ENCODE data around the gene TNFRSF13B.
"Not testable (repeated sequence)": the region's sequence is repeated elsewhere in the genome, so short reads cannot be mapped to it uniquely, and the experiment has no call there.

Gene TNFRSF13B

DNA sequence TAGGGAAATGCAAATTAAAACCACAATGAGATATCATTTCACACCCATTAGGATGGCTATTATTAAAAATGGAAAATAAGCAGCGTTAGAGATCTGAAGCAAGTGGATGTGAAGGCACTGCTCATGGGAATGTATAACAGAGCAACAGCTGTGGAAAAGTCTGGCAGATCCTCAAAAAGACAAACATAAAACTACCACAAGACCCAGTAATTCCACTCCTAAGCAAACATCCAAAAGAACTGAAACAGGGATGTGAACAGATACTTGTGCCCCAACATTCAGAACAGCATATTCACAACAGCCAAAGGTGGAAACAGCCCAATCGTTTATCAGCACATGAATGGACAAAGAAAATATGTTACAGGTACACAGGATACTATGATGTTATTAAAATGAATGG lies 10.9 kb downstream of the TNFRSF13B start:
- not testable (repeated sequence) for DNase-seq (ENCODE audit: low read depth in 2 of 2)

DNA sequence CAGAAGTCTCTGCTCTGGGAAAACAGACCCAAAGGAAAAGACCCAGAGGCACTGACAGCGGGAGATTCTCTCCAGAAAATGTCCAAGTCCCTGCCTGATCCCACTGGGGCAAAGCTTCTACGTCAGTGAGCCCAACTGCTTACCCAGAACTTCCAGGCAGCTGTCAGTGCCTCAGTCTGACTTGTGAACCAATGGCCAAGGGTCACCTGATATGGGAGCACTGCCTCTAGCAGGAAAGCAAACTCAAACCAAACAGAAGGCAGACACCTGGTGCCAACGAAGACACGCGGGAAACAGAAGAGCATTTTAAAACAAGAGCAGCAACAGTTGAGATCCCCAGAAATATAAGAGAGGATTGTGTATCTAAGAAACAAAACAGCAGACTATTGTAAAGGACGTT lies 16.9 kb downstream of the TNFRSF13B start:
- not testable (repeated sequence) for DNase-seq (ENCODE audit: low read depth in 2 of 2)

DNA sequence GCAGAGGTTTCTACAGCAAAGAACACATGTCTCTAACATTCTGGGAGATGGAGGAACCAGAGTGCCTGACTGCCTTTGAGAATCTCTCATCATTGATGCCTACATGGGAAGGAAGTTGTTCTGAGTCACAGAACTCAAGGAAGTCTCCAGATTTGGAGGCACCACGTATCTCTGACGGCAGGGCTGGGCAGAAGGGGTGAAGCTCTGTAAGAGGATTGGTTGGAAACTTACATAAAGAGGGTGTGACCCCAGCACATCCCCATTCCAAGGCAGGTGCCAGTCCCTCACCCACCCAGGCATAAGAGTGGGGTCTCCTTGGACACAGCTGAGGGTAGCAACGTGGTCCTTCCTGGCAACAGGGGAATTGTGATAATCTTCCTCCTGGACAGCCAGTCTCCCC lies 17.4 kb downstream of the TNFRSF13B start:
- DNase-seq (ENCODE audit: low read depth in 2 of 2), result no peak

DNA sequence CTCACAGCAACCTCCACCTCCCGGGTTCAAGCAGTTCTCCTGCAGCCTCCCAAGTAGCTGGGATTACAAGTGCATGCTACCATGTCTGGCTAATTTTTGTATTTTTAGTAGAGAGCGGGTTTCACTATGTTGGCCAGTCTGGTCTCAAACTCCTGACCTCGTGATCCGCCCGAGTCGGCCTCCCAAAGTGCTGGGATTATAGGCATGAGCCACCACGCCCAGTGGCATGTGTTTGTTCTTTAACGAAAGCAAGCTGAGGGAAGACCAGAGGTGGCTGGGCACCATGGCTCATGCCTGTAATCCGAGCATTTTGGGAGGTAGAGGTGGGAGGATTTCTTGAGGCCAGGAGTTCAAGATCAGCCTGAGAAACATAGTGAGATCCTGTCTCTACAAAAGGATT lies 18.1 kb downstream of the TNFRSF13B start:
- DNase-seq (ENCODE audit: low read depth in 2 of 2), result no peak

DNA sequence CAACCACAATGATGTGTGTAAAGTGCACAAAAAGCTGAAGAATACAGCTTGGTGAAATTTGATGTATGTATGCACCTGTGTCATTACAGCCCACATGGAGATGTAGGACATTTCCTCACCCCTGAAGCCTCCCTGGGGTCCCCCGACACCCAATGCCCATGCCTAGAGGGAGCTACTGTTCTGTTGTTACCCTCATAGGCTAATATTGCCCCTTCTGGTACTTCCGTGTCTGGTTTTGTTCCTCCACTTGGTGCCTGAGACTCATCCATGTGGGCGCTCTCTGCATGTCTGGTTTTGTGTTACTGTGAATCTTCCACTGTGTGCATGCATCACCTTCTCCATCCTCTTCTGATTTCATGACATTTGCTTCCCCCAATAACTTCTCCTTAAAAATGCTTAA lies 18.6 kb downstream of the TNFRSF13B start:
- no peak for DNase-seq (ENCODE audit: low read depth in 2 of 2)

DNA sequence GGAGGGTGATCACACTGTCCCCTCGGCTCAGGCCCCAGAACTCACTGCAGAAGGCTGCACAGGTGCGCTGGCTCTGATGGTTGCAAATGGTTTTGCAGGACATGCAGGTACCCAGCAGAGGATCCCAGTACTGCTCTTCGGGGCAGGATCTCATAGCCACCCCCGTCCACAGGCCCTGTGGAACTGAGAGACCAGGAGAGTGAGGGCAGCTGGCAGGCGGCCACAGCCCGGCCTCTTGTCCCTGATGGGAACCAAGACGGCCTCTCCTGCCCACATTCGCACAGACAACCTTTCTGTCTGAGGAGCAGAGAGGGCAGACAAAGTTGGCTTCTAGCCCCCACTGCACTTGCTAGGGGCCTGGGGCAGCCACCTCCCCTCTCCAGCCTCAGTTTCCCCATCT lies 19.5 kb downstream of the TNFRSF13B start:
- DNase-seq (ENCODE audit: low read depth in 2 of 2), result no peak

DNA sequence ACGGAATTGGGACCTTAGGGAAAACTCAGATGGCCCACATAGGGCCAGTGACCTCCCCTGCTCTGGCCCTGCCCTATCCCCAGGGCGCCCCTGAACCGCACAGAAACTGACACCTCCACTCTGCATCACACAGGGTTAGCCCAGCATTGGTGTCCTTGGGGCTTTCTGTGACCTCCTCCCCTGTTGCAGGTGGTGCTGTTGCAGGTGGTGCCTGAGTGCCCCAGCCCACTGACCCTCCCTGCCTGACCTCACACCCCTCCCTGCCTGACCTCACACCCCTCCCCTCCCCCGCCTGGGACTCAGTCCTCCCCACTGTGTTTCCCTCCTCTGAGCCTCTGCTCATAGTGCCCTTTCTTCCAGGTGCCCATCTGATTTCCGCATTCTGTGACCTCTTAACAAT lies 21.4 kb downstream of the TNFRSF13B start:
- DNase-seq (ENCODE audit: low read depth in 2 of 2), result no peak

DNA sequence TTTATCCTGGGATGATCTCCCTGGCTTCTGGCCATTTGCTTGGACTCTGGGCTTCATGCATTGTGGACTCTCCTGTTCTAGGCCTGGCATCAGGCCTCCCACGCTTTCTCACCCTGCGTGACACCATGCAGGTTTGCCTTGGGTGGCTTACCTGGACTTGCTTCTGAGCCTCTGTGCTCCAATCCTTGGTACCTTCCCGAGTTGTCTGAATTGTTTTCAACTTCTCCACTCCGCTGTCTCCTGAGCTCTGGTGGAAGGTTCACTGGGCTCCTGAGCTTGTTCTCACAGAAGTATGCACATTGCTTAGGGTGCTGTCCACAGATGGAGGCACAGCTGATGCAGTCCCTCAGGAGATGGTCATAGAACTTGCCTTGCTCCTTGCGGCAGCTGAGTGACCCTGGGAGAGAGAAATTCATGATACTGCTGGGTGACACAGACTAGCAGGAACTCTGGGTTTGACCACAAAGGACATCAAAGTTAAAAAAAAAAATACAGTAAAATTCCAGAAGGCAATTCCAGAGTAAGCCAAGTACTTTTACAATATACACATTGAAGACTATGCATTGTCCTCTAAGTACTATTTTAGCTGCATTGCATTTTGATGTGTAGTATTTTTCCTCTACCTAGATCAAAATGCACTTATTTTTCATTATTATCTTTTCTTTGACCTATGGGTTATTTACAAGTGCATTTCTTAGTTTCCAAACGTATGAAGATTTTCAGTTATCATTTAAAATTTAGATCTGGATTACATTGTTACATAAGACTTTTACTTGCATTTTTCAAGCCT lies 23.1 kb downstream of the TNFRSF13B start:
- no peak for DNase-seq (ENCODE audit: low read depth in 2 of 2)

DNA sequence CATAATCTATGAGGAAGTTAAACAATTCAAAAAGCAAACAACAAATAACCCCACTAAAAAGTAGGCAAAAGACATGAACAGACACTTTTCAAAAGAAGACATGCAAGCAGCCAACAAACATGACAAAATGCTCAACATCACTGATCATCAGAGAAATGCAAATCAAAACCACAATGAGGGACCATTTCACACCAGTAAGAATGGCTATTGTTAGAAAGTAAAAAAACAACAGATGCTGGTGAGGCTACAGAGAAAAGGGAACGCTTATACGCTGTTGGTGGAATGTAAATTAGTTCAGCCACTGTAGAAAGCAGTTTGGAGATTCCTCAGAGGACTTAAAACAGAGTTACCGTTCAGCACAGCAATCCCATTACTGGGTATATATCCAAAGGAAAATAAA lies 24.4 kb downstream of the TNFRSF13B start:
- no peak for DNase-seq (ENCODE audit: low read depth in 2 of 2)

DNA sequence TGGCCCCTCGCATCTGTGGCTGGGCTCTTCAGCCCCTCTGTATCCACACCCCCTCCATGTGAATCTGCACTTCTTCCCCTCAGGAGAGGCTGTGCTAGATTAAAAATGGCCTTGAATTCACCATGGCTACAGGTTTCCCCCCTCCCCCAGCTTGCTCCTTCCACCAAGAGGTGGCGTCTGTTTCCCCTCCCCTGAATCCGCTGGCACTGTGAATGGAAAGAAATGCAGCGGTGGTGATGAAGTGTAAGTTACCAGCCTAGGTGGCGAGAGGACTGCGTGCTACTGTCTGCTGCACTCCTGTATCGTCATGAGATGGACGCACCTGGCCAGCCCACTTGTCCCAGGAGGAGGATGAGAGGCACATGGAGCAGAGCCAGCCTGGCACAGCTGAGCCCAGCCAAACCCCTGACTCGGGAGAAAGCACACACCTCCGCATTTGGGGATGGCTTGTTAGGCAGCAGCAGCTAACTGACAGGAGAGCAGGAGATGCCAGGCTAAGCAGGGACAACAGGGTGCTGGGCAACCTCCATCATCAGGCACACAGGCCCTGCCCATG lies 26.2 kb downstream of the TNFRSF13B start:
- DNase-seq (ENCODE audit: low read depth in 2 of 2), result no peak

DNA sequence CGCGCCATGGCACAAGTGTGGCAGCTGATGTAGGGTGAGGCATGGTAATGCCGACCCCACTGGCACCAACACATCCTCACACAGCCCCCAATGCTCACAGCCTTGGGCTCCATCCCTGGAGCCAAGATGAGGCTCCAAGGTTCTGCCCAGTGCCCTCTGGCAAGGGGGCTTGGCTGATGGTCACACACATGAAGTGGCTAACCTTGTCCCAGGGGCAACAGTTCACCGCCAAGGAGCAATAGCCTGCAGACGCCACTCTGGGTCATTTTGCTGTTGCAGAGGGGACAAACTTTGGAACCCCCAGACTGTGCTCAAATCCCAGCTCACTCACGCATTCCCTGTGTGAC lies 26.8 kb downstream of the TNFRSF13B start:
- no peak for DNase-seq (ENCODE audit: low read depth in 2 of 2)

DNA sequence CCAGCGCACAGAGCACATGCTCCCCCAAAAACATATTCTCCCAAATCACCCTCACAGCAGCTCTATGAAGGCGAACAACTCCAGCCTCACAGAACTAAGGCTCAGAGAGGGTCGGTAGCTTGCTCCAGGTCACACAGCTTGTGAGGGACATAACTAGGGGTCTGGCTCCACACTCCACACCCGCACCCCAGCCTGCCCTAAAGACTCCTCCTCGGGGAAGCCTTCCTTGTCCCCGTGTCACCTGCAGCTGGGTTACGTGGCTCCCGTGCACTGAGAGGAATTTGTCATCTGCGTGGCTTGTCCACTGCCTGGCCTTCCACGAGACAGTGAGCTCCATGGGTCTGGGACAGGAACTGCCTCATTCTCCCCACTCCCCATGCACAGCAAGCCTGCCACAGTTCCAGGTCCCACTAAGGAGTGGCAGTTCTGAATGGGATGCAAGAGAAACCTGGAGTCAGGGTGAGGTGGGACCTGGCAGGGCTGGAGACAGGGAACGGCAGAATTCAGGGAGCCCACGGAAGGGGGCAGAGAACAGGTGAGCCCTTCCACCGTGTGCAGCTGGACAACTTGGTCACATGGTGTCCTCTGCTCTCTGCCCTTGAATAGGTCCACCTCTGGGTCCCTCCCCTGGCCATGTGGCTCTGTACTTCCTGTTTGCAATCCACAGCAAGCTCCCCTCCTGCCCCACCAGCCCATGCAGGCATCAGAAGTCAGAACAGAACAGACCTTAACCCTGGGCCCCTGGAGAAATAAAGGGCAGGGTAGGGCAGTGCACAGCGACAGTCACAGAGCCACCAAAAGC lies 27.4 kb downstream of the TNFRSF13B start:
- no peak for DNase-seq (ENCODE audit: low read depth in 2 of 2)

DNA sequence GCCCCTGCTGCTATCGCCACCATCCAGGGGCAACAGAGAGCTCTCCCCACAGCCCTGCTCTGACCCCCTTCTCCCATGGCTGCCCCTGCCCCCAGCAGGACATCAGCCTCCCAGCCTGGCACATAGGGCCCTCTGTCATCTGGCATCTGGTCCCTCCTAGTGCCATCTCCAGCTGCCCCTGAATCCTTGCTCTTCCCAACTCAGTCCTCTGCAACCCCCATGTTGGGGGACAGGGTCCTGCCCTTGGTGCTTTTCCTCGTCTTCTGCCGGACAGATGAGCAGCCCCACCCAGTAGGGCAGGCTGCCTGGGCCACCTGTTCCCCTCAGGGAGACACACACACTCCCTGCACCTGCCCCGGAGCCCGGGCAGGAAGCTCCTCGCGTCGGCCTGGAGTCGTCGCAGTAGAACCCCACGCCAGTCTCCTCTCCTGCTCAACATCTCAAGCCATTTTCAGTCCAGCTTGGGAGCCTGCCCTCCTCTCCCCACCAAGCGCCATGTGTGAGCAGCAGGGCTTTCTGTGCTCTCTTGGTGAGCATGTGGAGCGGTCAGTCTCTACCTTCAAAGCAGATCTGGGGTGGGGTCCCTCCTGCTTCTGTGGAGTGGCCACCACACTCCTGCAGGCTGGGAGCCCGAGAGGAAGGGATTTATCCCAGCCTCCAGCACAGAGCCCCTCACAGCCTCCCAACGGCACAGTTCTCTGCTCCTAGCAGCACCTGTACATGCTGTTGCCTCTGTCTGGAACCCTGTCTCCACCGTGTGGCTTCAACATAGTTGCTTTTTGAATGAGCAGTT lies 28.2 kb downstream of the TNFRSF13B start:
- no peak for DNase-seq (ENCODE audit: low read depth in 2 of 2)

DNA sequence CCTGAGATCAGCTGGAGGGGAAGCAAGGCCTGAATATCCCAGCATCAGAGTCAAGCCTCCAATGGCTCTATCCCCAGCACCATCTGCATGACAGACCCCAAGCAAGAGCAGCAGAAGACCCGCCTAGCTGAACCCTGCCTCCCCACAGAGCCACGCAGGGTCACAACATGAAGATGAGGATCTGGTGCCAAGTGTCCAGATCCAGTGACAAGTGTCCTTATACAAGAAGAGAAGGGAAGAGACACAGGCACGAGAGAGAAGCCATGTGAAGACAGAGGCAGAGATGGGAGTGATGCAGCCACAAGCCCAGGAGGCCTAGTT lies 28.9 kb downstream of the TNFRSF13B start:
- DNase-seq (ENCODE audit: low read depth in 2 of 2), result no peak

DNA sequence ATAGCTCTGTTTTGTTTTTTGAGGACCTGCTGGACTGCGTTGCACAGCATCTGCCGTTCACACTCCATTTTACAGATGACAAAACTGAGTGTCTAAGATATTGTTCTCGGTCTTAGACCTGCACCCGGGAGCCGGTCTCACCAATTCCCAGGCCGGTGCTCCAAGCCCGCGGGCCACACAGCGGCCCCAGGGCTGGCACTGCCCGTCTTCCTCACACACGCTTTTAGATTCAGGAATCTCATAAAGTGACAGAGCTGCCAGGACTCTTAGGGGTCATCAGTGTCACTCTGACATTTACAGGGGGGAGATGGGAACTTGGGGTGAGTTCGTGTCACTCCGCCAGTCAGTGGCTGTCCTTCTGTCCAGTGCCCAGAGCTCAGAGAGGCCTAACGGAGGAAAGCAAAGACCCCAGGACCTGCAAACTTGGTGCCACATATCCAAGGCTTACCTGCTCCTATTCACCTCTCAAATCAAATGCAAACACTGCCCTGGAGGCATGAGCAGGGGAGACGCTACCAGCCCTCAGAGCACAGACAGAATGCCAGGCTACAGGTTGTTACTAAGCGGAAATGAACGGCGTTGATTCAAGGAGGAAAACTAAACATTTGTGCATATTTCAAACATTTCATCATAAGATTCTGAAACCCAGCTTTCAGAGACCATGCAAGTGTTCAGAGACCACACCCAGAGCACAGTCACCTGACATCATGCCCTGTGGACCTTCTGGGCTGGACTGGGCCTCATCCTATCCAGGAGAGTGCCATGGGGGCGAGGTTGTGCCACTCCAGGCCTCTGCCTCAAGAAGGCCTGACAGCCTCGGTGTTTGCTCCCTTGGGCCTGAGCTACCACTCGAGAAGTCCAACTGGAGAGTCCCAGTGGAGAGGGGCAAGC lies 29.5 kb downstream of the TNFRSF13B start:
- no peak for DNase-seq (ENCODE audit: low read depth in 2 of 2)

DNA sequence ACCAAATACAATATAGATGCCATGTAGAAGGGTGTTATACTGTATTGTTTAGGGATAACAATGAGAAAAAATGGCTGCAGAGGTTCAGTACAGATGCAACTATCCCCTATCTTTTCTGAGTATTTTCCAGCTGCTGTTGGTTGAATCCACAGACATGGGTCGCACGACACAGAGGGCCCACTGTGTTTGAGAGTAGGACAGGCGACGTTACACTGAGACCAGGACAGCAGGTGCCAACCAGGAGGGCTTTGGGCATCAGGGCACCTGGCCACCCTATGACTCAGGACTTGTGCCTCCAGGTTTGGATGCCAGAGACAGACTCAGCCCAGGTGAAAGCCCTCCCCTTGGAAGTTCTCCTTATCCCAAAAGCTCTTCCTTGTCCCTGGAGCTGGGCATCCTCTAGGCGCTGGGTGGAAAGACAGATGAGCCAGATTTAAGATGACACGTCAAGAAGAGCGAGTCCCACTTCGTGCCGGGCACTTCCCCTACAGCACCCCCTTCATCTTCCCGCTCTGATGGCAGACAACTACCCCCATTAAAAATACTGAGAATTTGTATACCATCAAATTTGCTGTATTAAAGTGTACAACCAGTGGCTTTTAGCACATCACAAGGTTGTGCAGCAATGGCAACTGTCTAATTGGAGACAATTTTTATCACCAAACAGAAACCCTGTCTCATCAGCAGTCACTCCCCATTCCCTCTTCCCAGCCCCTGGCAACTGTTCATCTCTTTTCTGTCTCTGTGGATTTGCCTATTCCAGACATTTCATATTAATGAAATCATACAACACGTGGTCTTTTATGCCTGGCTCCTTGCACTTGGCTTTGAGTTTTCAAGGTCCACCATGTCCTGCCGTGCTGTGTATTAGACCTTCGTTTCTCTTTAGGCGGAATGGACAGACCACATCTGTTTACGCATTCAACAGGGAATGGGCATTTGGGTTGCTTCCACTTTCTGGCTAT lies 30.6 kb downstream of the TNFRSF13B start:
- DNase-seq (ENCODE audit: low read depth in 2 of 2), result no peak

DNA sequence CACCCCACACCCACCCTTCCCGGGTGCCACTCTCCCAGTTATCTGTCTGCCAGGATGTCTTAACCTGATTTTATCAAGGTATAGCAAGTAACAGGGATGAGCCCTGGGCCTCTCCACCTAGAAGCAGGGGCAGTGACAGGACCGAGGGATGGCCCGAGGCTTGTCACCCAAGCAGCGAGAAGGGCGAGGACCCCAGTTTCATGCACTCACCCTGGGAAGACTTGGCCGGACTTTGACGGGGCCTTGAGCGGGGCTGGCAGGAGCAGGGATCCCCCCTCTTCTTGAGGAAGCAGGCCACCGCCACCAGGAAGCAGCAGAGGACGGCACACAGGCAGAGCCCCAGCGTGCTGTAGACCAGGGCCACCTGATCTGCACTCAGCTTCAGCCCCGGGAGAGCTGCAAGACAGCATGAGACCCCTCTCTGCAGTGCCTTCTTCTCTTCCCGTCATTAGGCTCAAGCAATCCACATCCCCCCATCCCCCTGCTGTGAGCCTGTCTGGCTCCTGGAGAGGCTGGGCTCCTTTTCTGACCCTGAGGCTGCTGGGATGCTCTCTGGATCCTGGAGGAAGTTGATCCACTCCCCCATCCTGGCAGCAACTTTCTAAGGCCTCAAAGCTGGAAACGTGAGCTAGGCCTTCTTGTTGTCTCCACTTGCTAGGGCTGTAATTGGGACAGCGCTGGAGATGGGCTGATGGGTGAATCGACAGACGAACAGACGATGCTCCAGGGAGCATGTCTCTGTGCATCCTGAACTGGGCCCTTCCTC lies 31.6 kb downstream of the TNFRSF13B start:
- DNase-seq (ENCODE audit: low read depth in 2 of 2), result no peak

DNA sequence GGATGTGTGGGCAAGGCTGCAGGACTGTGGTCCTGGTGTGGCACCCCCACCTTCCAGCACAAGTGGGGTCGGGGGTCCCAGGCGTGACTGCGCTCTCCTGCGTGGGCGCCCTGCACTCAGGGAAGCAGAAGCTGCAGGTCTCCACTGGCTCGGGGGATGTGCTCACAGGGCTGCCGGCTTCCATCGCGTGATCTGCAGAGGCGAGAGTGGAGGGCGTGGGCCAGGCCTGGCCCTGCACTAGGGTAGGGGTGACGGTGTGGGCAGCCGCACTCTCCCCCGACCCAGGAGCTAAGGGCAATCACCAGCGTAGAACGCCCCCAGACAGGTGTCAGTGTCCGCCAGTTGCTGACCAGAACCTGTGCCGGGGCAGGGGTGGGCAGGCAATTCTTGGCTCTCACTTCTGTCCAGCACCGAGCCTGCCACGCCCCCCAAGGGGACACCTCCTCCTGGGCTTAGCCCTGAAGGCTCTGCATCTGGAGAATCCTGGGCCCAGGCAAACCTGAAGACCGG lies 32.3 kb downstream of the TNFRSF13B start:
- DNase-seq (ENCODE audit: low read depth in 2 of 2), result no peak

DNA sequence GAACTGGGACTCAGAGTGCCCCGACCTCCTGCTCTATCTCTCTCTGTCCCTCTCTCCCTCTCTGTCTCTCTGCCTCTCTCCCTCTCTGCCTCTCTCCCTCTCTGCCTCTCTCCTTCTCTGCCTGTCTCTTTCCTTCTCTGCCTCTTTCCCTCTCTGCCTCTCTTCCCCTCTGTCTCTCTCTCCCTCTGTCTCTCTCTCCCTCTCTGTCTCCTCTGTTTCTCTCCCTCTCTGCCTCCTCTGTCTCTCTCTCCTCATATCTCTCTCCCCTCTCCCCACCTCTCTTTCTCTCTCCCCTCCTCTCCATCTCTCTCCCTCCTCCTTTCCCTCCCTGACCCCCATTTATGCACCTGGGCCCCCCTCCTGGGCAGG lies 32.7 kb downstream of the TNFRSF13B start:
- DNase-seq (ENCODE audit: low read depth in 2 of 2), result no peak

All from stimulated activated CD8-positive, alpha-beta memory T cell treated with anti-CD3 and anti-CD28 coated beads, Interleukin-2, amount 100 ng/mL, for 1 hour (primary cell).